ENCODE results near the gene ITPK1.

DNA sequence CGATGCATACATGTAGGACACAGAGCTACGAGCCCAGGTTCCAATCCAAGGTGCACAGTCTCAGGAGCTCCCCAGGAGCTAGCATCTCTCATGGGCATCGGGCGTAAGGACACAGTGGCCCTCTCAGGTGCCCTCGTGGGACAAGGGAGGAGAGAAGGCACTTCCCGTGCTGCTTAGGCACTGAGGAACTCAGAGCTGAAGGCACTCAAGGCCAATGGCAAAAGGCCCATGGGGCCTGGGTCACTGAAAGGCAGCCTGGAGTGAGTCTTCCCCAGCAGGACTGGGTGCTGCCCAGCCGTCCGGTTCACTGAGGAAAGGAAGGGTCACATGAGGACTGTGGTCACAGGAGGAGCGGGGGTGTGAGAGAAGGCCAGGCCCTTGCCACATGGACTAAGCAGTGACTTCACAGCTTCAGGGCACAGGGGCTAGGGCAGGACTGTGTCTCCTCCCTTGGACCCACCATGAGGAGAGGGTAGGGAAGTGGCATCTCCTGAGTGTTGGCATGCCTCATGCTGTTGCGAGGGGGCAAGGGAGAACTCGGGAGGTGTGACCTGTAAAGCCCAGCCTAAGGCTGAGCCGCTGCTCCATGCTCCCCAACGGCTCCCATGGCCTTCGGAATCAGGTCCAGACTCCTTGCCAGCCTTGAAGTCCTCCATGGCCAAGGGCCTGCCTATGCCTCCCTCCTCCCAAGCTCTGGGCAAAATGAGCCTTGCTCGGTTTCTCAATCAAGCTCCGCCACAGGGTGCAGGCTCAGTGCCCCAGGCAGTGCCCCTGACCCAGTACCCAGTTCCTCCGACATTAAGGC lies 141.0 kb downstream of the ITPK1 start:
- TF ChIP-seq POLR2AphosphoS5 (IDR thresholded peaks at IDR 0.05; ENCODE audit: low read depth, low read length) (no peak), POLR2A (IDR thresholded peaks at IDR 0.05; ENCODE audit: low read depth, low read length) (no peak), TAF1 (IDR thresholded peaks at IDR 0.05; ENCODE audit: borderline replicate concordance, low read depth, low read length) (no peak)

Data from GM12892 (cell line).